Erythroblast (primary cell): ENCODE results near the gene C16orf90.

ENCODE experiments used
- DNase-seq, 2 experiments: peaks; one replicate each; lab custom pipeline; 2025; lab: John Stamatoyannopoulos, UW
- GATA1 ChIP-seq: IDR thresholded peaks from 2 replicates; pipeline ENCODE4 v1.6.1; 2011; ENCODE audit warnings: low read depth, mild to moderate bottlenecking, control low read depth, low read length, moderate library complexity
- POLR2A ChIP-seq: IDR thresholded peaks from 2 replicates; pipeline ENCODE4 v1.6.1; 2011; ENCODE audit warnings: mild to moderate bottlenecking, low read length

The C16orf90 gene

GRCh38 chr16:3495176-3495575, at the start of gene C16orf90:
Gene C16orf90, minus strand, starts transcription at chr16:3495489. Its CDS starts 68 bp downstream, at chr16:3495421.
- DNase-seq: no peak
- no peak for TF ChIP-seq GATA1
- no peak for TF ChIP-seq POLR2A

- TF ChIP-seq GATA1 (no peak), POLR2A (no peak)
- DNase-seq: no peak
These were observed 47.5 kb upstream of the C16orf90 start for GRCh38 chr16:3542601-3543373.

- TF ChIP-seq GATA1 (no peak), POLR2A (no peak)
- DNase-seq: no peak
These were observed 46.4 kb upstream of the C16orf90 start for GRCh38 chr16:3541527-3542155.

- no peak for DNase-seq
These were observed 42.9 kb upstream of the C16orf90 start for GRCh38 chr16:3538222-3538621.

GRCh38 chr16:3536851-3537250, 41.6 kb upstream of the C16orf90 start:
- TF ChIP-seq GATA1: no peak
- TF ChIP-seq POLR2A: no peak
- DNase-seq: no peak

More at GRCh38 chr16:3538222-3538621, 42.9 kb upstream of the C16orf90 start:
- TF ChIP-seq GATA1 (no peak), POLR2A (no peak)

GRCh38 chr16:3536271-3536731, 41.0 kb upstream of the C16orf90 start:
- TF ChIP-seq POLR2A (no peak), GATA1 (no peak)
- DNase-seq: no peak

GRCh38 chr16:3534126-3534525, 38.8 kb upstream of the C16orf90 start:
- TF ChIP-seq GATA1: no peak
- TF ChIP-seq POLR2A: no peak
- DNase-seq: no peak

GRCh38 chr16:3532741-3533140, 37.5 kb upstream of the C16orf90 start:
- no peak for DNase-seq
- TF ChIP-seq POLR2A (no peak), GATA1 (no peak)

GRCh38 chr16:3530371-3530914, 35.2 kb upstream of the C16orf90 start:
- TF ChIP-seq GATA1 (no peak), POLR2A (no peak)
- DNase-seq: no peak

- TF ChIP-seq GATA1 (no peak), POLR2A (no peak)
- DNase-seq: no peak
These were observed 33.9 kb upstream of the C16orf90 start for GRCh38 chr16:3529175-3529574.

- no peak for TF ChIP-seq GATA1
- TF ChIP-seq POLR2A: no peak
- no peak for DNase-seq
These were observed 33.1 kb upstream of the C16orf90 start for GRCh38 chr16:3528406-3528805.

- DNase-seq: peak; percentile 42 to 61
These were observed 32.0 kb upstream of the C16orf90 start for GRCh38 chr16:3527216-3527829.

- no peak for DNase-seq
- TF ChIP-seq GATA1 (no peak), POLR2A (no peak)
These were observed 30.7 kb upstream of the C16orf90 start for GRCh38 chr16:3525951-3526350.

GRCh38 chr16:3523281-3523680, 28.0 kb upstream of the C16orf90 start:
- no peak for TF ChIP-seq POLR2A
- no peak for TF ChIP-seq GATA1

More at GRCh38 chr16:3523281-3523680, 28.0 kb upstream of the C16orf90 start:
- DNase-seq: no peak
